Smooth muscle cell of the brain vasculature (primary cell): ENCODE data around the gene CDCA3.

Source experiments
- DNase-seq: peaks from one replicate; pipeline ENCODE4 v3.0.0-alpha.2; 2012; ENCODE audit warnings: low read depth, low spot score

Gene CDCA3

GRCh38 chr12:6820166-6820565, 30.9 kb downstream of the CDCA3 start:
- no peak for DNase-seq

- DNase-seq = no peak
Measured at GRCh38 chr12:6819106-6820030, 31.7 kb downstream of the CDCA3 start.

GRCh38 chr12:6818645-6819044, 32.4 kb downstream of the CDCA3 start:
- DNase-seq = no peak

- no peak for DNase-seq
Measured at GRCh38 chr12:6818222-6818621, 32.9 kb downstream of the CDCA3 start.

GRCh38 chr12:6817662-6818157, 33.4 kb downstream of the CDCA3 start:
- no peak for DNase-seq

GRCh38 chr12:6817098-6817497, 34.0 kb downstream of the CDCA3 start:
- no peak for DNase-seq

- DNase-seq = no peak
Measured at GRCh38 chr12:6816598-6816997, 34.5 kb downstream of the CDCA3 start.

- no peak for DNase-seq
Measured at GRCh38 chr12:6813363-6813762, 37.7 kb downstream of the CDCA3 start.

- no peak for DNase-seq
Measured at GRCh38 chr12:6810758-6811157, 40.3 kb downstream of the CDCA3 start.

- no peak for DNase-seq
Measured at GRCh38 chr12:6809056-6809455, 42.0 kb downstream of the CDCA3 start.

GRCh38 chr12:6807170-6807569, 43.9 kb downstream of the CDCA3 start:
- no peak for DNase-seq

- no peak for DNase-seq
Measured at GRCh38 chr12:6799147-6799546, 51.9 kb downstream of the CDCA3 start.
